ENCODE results near the gene CUL3. TPM values are rescaled to one million over a fixed set of nuclear protein-coding genes. Genes with fewer than 3 reads are reported as not detected.

Gene CUL3
- total RNA-seq, 1 experiment from 2014 or later: 95.7 TPM

DNA sequence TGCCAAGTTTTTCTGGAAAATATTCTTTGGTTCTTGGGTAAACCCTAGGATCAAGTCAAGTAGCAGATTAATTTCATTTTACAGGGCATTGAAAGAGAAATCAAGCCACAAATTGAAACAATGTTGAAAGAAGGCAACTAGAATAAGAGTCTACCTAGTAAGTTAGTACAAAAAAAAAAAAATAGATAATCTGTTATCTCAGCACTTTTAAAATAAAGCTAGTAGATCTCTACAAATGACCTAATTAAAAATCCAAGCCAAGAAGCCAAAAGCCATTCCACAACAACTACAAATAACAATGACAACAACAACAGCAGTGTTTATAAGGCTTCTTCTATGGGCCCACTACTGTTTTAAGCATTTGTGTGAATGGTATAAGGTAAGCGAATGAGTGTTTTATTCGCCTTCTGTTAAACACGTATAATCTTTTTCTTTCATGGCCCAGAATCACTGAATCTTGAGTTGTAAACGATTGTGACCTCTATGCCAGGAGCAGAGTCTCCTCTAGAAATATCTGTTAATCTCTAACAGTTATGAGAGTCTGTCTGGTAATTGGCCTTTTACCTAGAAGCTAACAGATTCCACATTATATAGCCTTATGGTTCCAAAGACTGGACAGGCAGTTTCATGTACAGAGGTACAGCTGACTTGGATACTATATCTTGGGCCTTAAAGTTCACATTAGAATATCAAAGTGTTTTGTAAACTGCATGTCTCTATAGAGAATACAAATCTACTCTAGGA lies 28.6 kb upstream of the CUL3 start:
- Histone ChIP-seq H4K20me1 (ENCODE audit: insufficient read depth) (no peaks in the 10 kb centered on the region), H3K9ac (ENCODE audit: low read length) (no peak overlapping the region), H3K27me3 (ENCODE audit: insufficient read depth, low read length) (no peaks in the 10 kb centered on the region), H3K4me3 (replicated peaks in 1 of 2; ENCODE audit: low read depth in 1 of 2, low read length in 2 of 2) (no peak overlapping the region), H3K4me2 (ENCODE audit: low read length) (no peak overlapping the region), H3K36me3 (ENCODE audit: control insufficient read depth in 1 of 2, insufficient read depth in 2 of 2, low read length in 2 of 2) (no peaks in the 10 kb centered on the region), H2AFZ (ENCODE audit: low read depth, low read length, poor library complexity, severe bottlenecking) (no peak overlapping the region), H3K9me3 (ENCODE audit: control insufficient read depth in 1 of 2, insufficient read depth in 1 of 2, low read depth in 1 of 2, low read length in 2 of 2) (no peaks in the 10 kb centered on the region), H3K27ac (ENCODE audit: low read depth, low read length) (no peak overlapping the region), H3K79me2 (ENCODE audit: insufficient read depth, low read length) (no peaks in the 10 kb centered on the region), H3K9me2 (ENCODE audit: insufficient read depth) (no peaks in the 10 kb centered on the region), H3K4me1 (ENCODE audit: control insufficient read depth in 1 of 2, insufficient read depth in 2 of 2, low read length in 2 of 2) (no peaks in the 10 kb centered on the region)
- RAD21 ChIA-PET (ENCODE audit: low non-redundant PET in 1 of 2, low total read pairs in 2 of 2, uncharacterized antibody in 2 of 2, unreplicated experiment in 2 of 2): no interaction called here
- intact Hi-C loops (cut with micrococcal nuclease): no loop called here
- CTCF ChIA-PET: no interaction called here
- no TSS peak for BruUV-seq (replicated peaks)
- DNase-seq (ENCODE audit: low read depth, low spot score): no peak
- no peak for ATAC-seq
- TF ChIP-seq, protein P1, sequence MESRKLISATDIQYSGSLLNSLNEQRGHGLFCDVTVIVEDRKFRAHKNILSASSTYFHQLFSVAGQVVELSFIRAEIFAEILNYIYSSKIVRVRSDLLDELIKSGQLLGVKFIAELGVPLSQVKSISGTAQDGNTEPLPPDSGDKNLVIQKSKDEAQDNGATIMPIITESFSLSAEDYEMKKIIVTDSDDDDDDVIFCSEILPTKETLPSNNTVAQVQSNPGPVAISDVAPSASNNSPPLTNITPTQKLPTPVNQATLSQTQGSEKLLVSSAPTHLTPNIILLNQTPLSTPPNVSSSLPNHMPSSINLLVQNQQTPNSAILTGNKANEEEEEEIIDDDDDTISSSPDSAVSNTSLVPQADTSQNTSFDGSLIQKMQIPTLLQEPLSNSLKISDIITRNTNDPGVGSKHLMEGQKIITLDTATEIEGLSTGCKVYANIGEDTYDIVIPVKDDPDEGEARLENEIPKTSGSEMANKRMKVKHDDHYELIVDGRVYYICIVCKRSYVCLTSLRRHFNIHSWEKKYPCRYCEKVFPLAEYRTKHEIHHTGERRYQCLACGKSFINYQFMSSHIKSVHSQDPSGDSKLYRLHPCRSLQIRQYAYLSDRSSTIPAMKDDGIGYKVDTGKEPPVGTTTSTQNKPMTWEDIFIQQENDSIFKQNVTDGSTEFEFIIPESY (IDR thresholded peaks at IDR 0.05; ENCODE audit: extremely low read depth, insufficient replicate concordance, low read length): no peak
- TF ChIP-seq, protein P2, sequence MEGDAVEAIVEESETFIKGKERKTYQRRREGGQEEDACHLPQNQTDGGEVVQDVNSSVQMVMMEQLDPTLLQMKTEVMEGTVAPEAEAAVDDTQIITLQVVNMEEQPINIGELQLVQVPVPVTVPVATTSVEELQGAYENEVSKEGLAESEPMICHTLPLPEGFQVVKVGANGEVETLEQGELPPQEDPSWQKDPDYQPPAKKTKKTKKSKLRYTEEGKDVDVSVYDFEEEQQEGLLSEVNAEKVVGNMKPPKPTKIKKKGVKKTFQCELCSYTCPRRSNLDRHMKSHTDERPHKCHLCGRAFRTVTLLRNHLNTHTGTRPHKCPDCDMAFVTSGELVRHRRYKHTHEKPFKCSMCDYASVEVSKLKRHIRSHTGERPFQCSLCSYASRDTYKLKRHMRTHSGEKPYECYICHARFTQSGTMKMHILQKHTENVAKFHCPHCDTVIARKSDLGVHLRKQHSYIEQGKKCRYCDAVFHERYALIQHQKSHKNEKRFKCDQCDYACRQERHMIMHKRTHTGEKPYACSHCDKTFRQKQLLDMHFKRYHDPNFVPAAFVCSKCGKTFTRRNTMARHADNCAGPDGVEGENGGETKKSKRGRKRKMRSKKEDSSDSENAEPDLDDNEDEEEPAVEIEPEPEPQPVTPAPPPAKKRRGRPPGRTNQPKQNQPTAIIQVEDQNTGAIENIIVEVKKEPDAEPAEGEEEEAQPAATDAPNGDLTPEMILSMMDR (IDR thresholded peaks at IDR 0.05 in 2 of 3, conservative IDR thresholded peaks at IDR 0.05 in 1 of 3; ENCODE audit: borderline replicate concordance in 1 of 3, insufficient read depth in 1 of 3, low read depth in 2 of 3, low read length in 2 of 3): no peak
- TF ChIP-seq RAD21 (IDR thresholded peaks at IDR 0.05; ENCODE audit: low read depth) (no peak), ZFX (IDR thresholded peaks at IDR 0.05) (no peak), POLR2AphosphoS5 (IDR thresholded peaks at IDR 0.05; ENCODE audit: low read depth, low read length) (no peak), FOSL1 (IDR thresholded peaks at IDR 0.05; ENCODE audit: low read depth) (no peak), EZH2phosphoT487 (IDR thresholded peaks at IDR 0.05; ENCODE audit: borderline replicate concordance) (no peak), POLR2A (IDR thresholded peaks at IDR 0.05; ENCODE audit: borderline replicate concordance, extremely low read depth, insufficient read depth, insufficient read length) (no peak), TCF7L2 (IDR thresholded peaks at IDR 0.05; ENCODE audit: borderline replicate concordance, extremely low read depth, insufficient read depth, insufficient read length) (no peak), SP1 (IDR thresholded peaks at IDR 0.05; ENCODE audit: low read depth) (no peak), YY1 (IDR thresholded peaks at IDR 0.05; ENCODE audit: extremely low read depth, insufficient replicate concordance, low read depth, low read length) (no peak), SRF (IDR thresholded peaks at IDR 0.05; ENCODE audit: low read depth) (no peak), ZNF274 (IDR thresholded peaks at IDR 0.05; ENCODE audit: low read depth, low read length) (no peak), EGR1 (IDR thresholded peaks at IDR 0.05; ENCODE audit: low read depth) (no peak)
- TF ChIP-seq, protein P3, sequence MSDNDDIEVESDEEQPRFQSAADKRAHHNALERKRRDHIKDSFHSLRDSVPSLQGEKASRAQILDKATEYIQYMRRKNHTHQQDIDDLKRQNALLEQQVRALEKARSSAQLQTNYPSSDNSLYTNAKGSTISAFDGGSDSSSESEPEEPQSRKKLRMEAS (IDR thresholded peaks at IDR 0.05): no peak
- TF ChIP-seq, protein P4, sequence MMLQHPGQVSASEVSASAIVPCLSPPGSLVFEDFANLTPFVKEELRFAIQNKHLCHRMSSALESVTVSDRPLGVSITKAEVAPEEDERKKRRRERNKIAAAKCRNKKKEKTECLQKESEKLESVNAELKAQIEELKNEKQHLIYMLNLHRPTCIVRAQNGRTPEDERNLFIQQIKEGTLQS (IDR thresholded peaks at IDR 0.05): no peak
- TF ChIP-seq, protein P5, sequence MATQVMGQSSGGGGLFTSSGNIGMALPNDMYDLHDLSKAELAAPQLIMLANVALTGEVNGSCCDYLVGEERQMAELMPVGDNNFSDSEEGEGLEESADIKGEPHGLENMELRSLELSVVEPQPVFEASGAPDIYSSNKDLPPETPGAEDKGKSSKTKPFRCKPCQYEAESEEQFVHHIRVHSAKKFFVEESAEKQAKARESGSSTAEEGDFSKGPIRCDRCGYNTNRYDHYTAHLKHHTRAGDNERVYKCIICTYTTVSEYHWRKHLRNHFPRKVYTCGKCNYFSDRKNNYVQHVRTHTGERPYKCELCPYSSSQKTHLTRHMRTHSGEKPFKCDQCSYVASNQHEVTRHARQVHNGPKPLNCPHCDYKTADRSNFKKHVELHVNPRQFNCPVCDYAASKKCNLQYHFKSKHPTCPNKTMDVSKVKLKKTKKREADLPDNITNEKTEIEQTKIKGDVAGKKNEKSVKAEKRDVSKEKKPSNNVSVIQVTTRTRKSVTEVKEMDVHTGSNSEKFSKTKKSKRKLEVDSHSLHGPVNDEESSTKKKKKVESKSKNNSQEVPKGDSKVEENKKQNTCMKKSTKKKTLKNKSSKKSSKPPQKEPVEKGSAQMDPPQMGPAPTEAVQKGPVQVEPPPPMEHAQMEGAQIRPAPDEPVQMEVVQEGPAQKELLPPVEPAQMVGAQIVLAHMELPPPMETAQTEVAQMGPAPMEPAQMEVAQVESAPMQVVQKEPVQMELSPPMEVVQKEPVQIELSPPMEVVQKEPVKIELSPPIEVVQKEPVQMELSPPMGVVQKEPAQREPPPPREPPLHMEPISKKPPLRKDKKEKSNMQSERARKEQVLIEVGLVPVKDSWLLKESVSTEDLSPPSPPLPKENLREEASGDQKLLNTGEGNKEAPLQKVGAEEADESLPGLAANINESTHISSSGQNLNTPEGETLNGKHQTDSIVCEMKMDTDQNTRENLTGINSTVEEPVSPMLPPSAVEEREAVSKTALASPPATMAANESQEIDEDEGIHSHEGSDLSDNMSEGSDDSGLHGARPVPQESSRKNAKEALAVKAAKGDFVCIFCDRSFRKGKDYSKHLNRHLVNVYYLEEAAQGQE (IDR thresholded peaks at IDR 0.05; ENCODE audit: low read depth): no peak
- POLR2A ChIA-PET: no interaction called here
